CD4-positive, alpha-beta T cell treated with Interleukin-1 beta for 1 hour (primary cell): ENCODE data around the gene DHRS13.

ENCODE experiments used
- DNase-seq, 2 donors: peaks; one replicate each; pipeline ENCODE4 v3.0.0-alpha.2; 2020 to 2022

The DHRS13 gene

DNA sequence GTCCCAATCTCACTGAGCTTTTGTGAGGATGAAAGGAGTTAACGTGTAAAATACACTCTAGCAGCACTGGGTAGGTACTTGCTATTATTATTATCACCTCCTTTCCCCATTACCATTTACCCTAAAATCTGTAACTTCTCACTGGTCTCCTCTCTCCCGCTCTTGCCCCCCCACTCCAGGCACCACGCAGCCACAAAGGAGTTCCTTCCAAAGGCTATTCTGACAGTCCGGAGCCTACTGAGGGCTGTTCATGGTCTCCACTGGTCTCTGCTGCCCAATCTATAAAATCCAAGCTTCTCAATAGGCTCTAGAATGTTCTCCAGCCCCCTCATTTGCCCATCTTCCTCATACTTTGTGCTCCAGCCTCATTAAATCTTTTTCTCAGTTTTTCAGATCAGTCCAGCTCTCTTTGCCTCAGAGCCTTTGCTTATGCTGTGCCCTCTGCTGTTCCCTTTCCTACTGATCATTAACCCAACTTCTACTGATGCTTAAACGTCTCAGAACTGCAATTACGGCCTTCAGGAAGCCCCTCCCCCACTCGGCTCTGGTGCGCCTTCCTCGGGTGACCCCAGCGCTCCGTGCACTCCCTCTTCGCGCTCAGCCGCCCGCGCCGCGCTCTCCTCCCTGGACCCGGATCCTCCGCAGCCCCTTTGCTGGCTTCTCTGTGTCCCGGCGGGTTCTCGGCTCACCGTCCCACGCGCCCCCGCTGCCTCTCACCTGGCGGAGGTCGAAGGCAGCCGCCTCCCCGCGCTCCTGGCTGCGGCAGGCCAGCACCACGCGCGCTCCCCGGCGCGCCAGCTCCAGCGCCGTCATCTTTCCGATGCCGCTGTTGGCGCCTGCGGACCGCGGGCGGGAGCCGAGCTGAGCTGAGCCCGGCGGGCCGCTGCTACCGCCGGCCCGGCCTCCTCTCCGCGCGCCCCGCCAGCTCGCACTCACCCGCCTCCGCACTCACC lies 737 bp downstream of the DHRS13 start:
- DNase-seq = peak in 1 of 2 donors; percentile 38

DNA sequence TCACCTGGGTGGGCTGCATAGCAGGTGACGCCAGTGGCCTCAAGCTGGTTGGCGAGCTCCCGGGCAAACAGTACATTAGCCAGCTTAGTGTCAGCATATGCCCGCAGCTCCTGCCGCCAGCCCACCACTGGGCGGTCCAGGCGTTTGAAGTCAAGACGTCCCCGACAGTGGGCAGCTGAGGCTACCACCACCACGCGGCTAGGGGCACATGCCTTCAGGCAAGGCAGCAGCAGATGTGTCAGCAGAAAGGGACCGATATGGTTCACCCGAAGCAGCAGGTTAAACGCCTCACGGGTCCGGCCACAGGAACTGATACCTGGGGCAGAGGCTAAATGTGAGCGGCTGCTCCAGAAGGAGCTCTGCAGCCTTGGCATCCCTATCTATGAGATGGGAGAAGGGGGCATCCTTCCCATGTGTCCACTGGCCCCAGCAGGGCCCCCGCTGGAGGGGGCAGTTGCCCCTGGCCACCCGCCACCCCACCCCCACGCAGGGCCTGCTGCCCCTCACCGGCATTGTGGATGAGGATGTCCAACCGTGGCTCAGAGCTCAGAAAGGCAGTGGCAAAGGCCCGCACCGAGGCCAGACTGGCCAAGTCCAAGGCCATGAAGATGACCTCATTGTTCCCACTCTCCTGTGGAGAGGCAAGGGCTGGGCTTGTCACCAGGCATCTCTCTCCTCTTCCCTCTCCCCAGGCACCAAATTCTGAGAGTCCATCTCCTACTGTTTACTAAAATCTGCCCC lies 1.7 kb downstream of the DHRS13 start:
- DNase-seq = no peak

DNA sequence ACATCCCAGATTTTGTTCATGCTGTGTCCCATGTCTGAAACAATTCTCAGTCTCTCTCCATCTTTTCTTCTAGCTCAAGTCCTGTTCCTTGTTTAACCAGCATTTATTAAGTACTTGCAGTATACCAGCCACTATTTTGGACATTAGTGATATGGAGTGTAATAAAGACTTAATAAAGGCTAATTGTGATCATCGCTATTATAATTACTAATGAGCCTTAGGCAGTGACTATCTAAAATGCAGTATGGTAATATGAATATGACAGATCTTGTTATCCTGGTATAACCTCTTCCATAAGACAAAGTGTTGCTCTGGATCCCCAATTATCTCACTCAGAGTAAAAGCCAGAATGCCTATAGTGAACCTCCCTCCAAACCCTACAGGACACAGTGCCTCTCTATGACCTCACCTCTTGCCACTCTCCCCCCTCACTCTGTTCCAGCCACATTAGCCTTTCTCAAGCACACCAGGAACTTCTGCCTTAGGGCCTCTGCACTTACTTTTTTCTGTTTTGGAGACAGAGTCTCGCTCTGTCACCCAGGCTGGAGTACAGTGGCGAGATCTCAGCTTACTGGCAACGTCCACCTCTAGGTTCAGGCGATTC lies 3.6 kb downstream of the DHRS13 start:
- no peak for DNase-seq

GRCh38 chr17:28898527-28898955 lies 4.3 kb downstream of the DHRS13 start:
- DNase-seq = no peak

GRCh38 chr17:28897769-28898526 lies 4.9 kb downstream of the DHRS13 start:
- peak in 1 of 2 donors; percentile 44 for DNase-seq

GRCh38 chr17:28896884-28897768 lies 5.8 kb downstream of the DHRS13 start, which contains the start of gene FLOT2:
Gene FLOT2, minus strand, starts transcription at chr17:28897733. Its CDS starts 159 bp downstream, at chr17:28897574.
- DNase-seq = peak; percentile 60 to 63

DNA sequence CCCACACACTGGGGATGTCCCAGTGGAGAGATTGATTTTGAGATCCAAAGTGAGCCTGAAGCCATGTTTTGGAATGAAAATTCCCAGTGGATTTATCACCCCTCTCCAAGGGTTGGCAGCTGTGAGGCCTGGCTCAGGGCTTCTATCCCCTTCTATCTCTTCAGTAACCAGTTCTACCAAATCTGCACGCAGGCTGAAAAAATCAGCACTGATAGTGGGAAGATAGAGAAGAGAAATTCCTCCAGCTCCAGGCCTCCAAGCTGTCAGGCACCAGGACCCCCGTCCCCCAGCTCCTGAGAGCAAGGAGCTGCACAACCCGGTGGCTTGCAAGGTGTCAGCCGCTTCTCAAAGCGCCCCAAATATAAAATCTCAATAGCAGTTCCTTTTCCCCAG lies 6.4 kb downstream of the DHRS13 start:
- no peak for DNase-seq

DNA sequence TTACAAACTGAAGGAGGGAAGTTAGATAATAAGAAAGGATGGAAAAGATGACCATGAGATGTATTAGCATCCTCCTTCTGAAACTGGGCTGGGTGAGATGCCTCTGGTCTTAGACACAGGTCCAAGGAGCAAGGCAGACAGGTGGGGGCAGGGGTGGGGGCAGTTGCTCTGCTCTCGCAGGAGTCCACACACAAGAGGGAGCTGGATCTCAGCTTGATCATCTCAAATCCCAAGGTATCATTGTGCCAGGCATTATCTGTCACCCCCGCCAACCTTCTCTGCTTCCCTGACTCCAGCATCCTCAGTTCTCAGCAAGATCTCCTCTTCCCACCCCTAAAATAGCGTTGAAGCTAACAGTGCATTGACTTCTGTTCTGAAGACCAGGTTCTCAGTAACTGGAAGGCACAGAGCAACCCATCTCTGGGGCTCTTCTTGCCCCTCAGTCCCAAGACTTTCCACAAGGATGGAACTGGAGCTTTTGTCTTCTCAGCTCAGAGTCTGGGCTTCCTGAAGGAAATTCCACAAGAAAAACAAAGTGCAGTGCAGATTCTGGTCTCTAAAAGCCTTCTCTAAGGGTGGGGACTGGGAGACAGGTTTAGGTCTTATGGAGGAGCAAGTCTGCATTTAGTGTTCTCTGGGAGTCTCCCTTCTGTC lies 7.0 kb downstream of the DHRS13 start:
- DNase-seq = no peak

DNA sequence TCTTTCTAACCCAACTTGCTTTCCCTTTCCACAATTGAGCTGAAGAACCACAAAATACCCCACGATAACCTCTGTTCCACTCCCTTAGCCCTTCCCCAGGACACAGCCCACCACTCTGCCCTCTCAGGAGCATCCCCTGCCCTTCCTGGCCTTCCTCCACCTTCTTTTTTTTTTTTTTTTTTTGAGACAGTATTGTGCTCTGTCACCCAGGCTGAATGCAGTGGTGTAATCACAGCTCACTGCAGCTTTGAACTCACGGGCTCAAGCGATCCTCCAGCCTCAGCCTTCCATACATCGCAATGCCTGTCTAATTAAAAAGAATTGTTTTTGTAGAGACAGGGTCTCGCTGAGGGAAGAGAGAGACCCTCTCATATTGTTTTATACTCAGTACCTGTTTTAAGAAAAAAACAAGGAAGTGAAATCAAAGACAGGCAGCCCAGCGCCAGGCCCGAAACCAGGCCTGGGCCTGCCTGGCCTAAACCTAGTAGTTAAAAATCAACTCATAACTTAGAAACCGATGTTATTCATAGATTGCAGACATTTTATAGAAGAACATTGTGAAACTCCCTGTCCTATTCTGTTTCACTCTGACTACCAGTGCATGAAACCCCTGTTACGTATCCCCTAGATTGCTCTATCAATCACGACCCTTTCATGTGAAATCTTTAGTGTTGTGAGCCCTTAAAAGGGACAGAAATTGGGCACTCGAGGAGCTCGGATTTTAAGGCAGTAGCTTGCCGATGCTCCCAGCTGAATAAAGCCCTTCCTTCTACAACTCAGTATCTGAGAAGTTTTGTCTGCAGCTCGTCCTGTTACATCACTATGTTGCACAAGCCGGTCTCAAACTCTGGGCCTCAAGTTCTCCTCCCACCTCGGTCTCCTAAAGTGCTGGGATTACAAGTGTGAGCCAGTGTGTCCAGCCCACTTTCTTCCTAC lies 9.4 kb downstream of the DHRS13 start:
- peak; percentile 20 to 56 for DNase-seq

- DNase-seq = no peak
These were observed 10.9 kb downstream of the DHRS13 start for GRCh38 chr17:28892024-28892423.

- DNase-seq = no peak
These were observed 11.7 kb downstream of the DHRS13 start for GRCh38 chr17:28891201-28891600.

GRCh38 chr17:28889996-28890395 lies 12.9 kb downstream of the DHRS13 start:
- no peak for DNase-seq

DNA sequence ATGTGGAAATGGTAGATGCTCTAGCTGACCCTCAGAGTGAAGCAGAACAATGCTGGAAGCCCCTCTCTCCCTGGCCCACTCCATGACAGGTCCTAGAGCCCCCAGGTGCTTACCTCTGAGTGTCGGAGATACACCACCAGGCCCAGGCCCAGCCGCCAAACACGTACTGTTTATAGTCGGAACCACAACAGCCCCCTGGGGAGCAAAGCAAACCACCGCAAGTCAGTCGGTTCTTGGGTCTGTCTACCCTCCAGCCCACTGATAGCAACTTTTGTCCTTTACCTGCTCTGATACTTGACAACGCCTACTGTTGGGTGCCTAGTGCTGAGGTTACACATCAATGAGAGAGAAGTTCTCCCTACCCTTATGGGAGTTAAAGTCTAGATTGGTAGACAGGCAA lies 14.0 kb downstream of the DHRS13 start:
- DNase-seq = no peak

- DNase-seq = no peak
These were observed 14.9 kb downstream of the DHRS13 start for GRCh38 chr17:28887871-28888471.

DNA sequence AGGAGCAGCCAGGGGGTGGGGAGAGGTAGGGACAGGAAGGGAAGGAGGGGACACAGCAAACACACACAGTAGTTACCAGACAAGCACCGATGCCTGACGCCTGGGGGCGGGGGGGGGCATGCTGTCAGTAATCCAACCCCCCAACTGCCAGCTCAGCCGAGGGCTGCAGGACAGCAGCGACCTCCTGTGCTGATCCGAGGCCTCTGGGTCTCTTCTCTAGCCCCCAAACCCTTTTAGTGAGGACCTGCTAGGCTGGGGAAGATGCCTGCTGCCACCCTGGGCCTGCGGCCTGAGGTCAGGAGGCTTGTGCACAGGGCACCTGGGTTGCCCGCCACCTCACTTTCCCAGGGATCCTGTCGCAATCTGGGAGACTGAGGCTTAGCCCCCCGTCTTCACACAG lies 16.9 kb downstream of the DHRS13 start:
- no peak for DNase-seq

DNA sequence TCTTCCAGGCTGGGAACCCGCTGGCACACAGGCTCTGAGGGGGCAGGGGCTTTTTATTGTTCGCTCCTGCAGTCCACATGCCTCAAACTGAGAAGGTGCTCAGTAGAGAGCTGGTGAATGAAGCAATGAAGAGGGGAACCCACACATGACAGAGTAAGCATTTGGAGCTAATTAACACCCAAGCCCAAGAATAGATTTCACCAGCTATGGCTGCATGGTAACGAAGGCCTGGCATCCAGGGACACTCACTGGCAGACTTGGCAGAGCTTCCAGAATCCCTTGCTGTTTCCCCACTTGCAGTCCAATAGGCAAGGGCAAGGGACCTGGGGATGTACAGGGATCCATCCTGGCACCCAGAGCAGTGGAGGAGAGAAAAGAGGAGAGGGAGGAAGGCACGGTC lies 17.5 kb downstream of the DHRS13 start:
- DNase-seq = no peak

- DNase-seq = no peak
These were observed 18.7 kb downstream of the DHRS13 start for GRCh38 chr17:28883967-28884702.

DNA sequence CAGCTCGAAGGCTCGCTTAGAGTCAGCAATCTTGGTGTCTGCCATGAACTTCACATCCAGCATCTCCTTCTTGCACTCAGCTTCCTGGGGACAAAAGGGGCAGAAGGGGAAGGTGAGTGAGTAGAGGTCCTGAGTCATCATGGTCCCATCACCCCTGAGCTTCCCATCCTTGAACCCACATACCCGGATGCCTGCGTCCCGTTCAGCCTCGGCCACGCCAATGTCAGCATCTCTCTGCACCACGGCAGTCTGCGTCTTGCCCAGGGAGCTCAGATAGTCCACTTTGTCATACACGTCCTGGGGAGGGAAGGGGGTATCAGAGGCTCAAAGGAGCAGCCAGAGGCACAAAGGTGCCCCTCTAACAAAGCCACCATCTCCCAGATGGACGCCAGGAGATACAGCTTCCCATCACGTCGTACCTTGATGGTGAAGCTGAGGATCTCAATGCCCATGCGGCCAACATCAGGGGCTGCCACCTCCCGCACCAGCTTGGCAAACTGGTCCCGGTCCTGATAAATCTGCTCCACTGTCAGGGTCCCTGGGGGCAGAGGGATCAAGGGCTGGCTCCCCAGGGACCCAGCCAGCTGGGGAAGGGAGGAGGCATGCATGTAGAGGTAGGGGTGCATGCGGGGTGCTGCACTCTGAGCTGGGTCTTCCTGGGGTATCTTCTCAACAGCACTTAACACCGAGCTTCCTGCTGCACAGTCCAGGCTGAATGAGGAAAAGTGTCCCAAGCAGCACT lies 20.6 kb downstream of the DHRS13 start:
- DNase-seq = no peak
